Activated CD4-positive, alpha-beta T cell treated with anti-CD3 and anti-CD28 coated beads, Interleukin-2, amount 10 ng/mL, durations not matched to agents 7 days and 5 days (primary cell): Measurements from ENCODE around the gene PXK. TPM values are rescaled to one million over a fixed set of nuclear protein-coding genes. Genes with fewer than 3 reads are reported as not detected.

Experiments used
- CTCF ChIA-PET: fragments of 350-600 bp; sonication (Branson Sonifier 250); formaldehyde crosslinking; loops from one replicate; lab custom pipeline; 2021; ENCODE audit warnings: antibody characterized with exemption; lab: Charles Lee
- POLR2A ChIA-PET: fragments of 350-600 bp; sonication (Branson Sonifier 250); formaldehyde crosslinking; loops from one replicate; lab custom pipeline; 2021; ENCODE audit warnings: antibody characterized with exemption; lab: Charles Lee
- DNase-seq: peaks from one replicate; pipeline ENCODE4 v3.0.0-alpha.2; 2020
- H3K27ac Mint-ChIP-seq: one replicate; pipeline ENCODE4 v1.8.0; 2021; ENCODE audit warnings: mild to moderate bottlenecking, moderate library complexity, mixed read lengths
- H3K27me3 Mint-ChIP-seq: one replicate; pipeline ENCODE4 v1.8.0; 2021; ENCODE audit warnings: mixed read lengths
- H3K36me3 Mint-ChIP-seq: one replicate; pipeline ENCODE4 v1.8.0; 2021; ENCODE audit warnings: low read depth, mixed read lengths
- H3K4me1 Mint-ChIP-seq: one replicate; pipeline ENCODE4 v1.8.0; 2021; ENCODE audit warnings: mixed read lengths
- H3K4me3 Mint-ChIP-seq: one replicate; pipeline ENCODE4 v1.8.0; 2021; ENCODE audit warnings: mild to moderate bottlenecking, moderate library complexity, mixed read lengths
- H3K9me3 Mint-ChIP-seq: one replicate; pipeline ENCODE4 v1.8.0; 2021; ENCODE audit warnings: mixed read lengths
- total RNA-seq, 2 experiments: library from RNA; stranded (reverse); gene quantifications; one replicate each; pipeline ENCODE4 v1.2.3, GENCODE V29; 2021

The PXK gene
- total RNA-seq, 2 experiments from 2014 or later: 30.3 to 40.2 TPM

- ChIA-PET POLR2A (no interaction called here), CTCF (interaction anchor here (1.1 to 2.9 kb wide), 2 partner anchors 16 to 49 kb away, joined by 3 to 11 read pairs; partner anchors contain the start of genes HTD2 and RPP14)
Observed at GRCh38 chr3:58355179-58355578, 22.5 kb downstream of the PXK start.

GRCh38 chr3:58356054-58356453 lies 23.4 kb downstream of the PXK start:
- H3K4me3 Mint-ChIP-seq: no peak overlapping the region
- POLR2A ChIA-PET: no interaction called here
- peaks cover 62% of the 10 kb centered on the region for H3K4me1 Mint-ChIP-seq
- H3K27ac Mint-ChIP-seq: peak overlapping the region; percentile 82
- no peaks in the 10 kb centered on the region for H3K27me3 Mint-ChIP-seq
- H3K36me3 Mint-ChIP-seq: peaks cover 9% of the 10 kb centered on the region
- H3K9me3 Mint-ChIP-seq: no peaks in the 10 kb centered on the region
- CTCF ChIA-PET: interaction anchor here (0.6 to 2.9 kb wide), 5 partner anchors 8 to 184 kb away, joined by 3 to 11 read pairs (median 3); partner anchors contain the start of genes HTD2 and RPP14
- DNase-seq: no peak

More at GRCh38 chr3:58355179-58355578, 22.5 kb downstream of the PXK start:
- Mint-ChIP-seq H3K9me3 (no peaks in the 10 kb centered on the region), H3K27ac (peak overlapping the region; percentile 21), H3K27me3 (no peaks in the 10 kb centered on the region), H3K36me3 (peaks cover 10% of the 10 kb centered on the region), H3K4me1 (peaks cover 70% of the 10 kb centered on the region), H3K4me3 (no peak overlapping the region)
- DNase-seq: no peak

GRCh38 chr3:58357402-58357801 lies 24.7 kb downstream of the PXK start:
- Mint-ChIP-seq H3K27me3 (no peaks in the 10 kb centered on the region), H3K27ac (no peak overlapping the region), H3K9me3 (no peaks in the 10 kb centered on the region), H3K36me3 (peaks cover 5% of the 10 kb centered on the region), H3K4me1 (peaks cover 48% of the 10 kb centered on the region), H3K4me3 (no peak overlapping the region)
- no peak for DNase-seq
- POLR2A ChIA-PET: no interaction called here
- CTCF ChIA-PET: interaction anchor here (0.6 to 1.1 kb wide), 2 partner anchors 17 to 22 kb away, joined by 3 read pairs; no protein-coding TSS in a partner anchor

- ChIA-PET POLR2A (no interaction called here), CTCF (no interaction called here)
- Mint-ChIP-seq H3K4me3 (no peak overlapping the region), H3K27ac (no peak overlapping the region), H3K4me1 (peaks cover 43% of the 10 kb centered on the region), H3K36me3 (peaks cover 3% of the 10 kb centered on the region), H3K9me3 (no peaks in the 10 kb centered on the region), H3K27me3 (no peaks in the 10 kb centered on the region)
- no peak for DNase-seq
Observed at GRCh38 chr3:58358092-58358491, 25.4 kb downstream of the PXK start.

- Mint-ChIP-seq H3K4me3 (no peak overlapping the region), H3K27me3 (no peaks in the 10 kb centered on the region), H3K27ac (no peak overlapping the region), H3K9me3 (no peaks in the 10 kb centered on the region), H3K36me3 (peaks cover 4% of the 10 kb centered on the region), H3K4me1 (peaks cover 38% of the 10 kb centered on the region)
- CTCF ChIA-PET: interaction anchor here (0.6 kb wide), 1 partner anchor 133 kb away, joined by 3 read pairs; no protein-coding TSS in a partner anchor
- POLR2A ChIA-PET: interaction anchor here (0.6 kb wide), 1 partner anchor 22 kb away, joined by 3 read pairs; no protein-coding TSS in a partner anchor
- no peak for DNase-seq
Observed at GRCh38 chr3:58358808-58359207, 26.1 kb downstream of the PXK start.

GRCh38 chr3:58359621-58360020 lies 26.9 kb downstream of the PXK start:
- Mint-ChIP-seq H3K36me3 (peaks cover 6% of the 10 kb centered on the region), H3K9me3 (no peaks in the 10 kb centered on the region), H3K27me3 (no peaks in the 10 kb centered on the region), H3K27ac (no peak overlapping the region), H3K4me3 (no peak overlapping the region), H3K4me1 (peaks cover 34% of the 10 kb centered on the region)
- DNase-seq: no peak
- POLR2A ChIA-PET: interaction anchor here (0.6 kb wide), 1 partner anchor 23 kb away, joined by 3 read pairs; no protein-coding TSS in a partner anchor
- CTCF ChIA-PET: interaction anchor here (0.8 kb wide), 1 partner anchor 27 kb away, joined by 3 read pairs; the partner anchor contains the start of gene PXK

GRCh38 chr3:58361866-58362265 lies 29.2 kb downstream of the PXK start:
- H3K4me1 Mint-ChIP-seq: peaks cover 35% of the 10 kb centered on the region
- H3K9me3 Mint-ChIP-seq: no peaks in the 10 kb centered on the region
- POLR2A ChIA-PET: no interaction called here
- H3K27me3 Mint-ChIP-seq: no peaks in the 10 kb centered on the region
- no peak overlapping the region for H3K4me3 Mint-ChIP-seq
- peaks cover 11% of the 10 kb centered on the region for H3K36me3 Mint-ChIP-seq
- CTCF ChIA-PET: no interaction called here
- no peak overlapping the region for H3K27ac Mint-ChIP-seq
- no peak for DNase-seq

GRCh38 chr3:58366699-58367098 lies 34.0 kb downstream of the PXK start:
- no peak for DNase-seq
- POLR2A ChIA-PET: no interaction called here
- CTCF ChIA-PET: interaction anchor here (1.0 kb wide), 1 partner anchor 15 kb away, joined by 3 read pairs; no protein-coding TSS in a partner anchor

GRCh38 chr3:58369038-58369437 lies 36.3 kb downstream of the PXK start:
- no peaks in the 10 kb centered on the region for H3K27me3 Mint-ChIP-seq
- ChIA-PET POLR2A (no interaction called here), CTCF (no interaction called here)
- H3K4me3 Mint-ChIP-seq: no peak overlapping the region
- H3K36me3 Mint-ChIP-seq: peaks cover 15% of the 10 kb centered on the region
- H3K4me1 Mint-ChIP-seq: peaks cover 22% of the 10 kb centered on the region
- DNase-seq: no peak
- H3K9me3 Mint-ChIP-seq: no peaks in the 10 kb centered on the region
- no peak overlapping the region for H3K27ac Mint-ChIP-seq

More at GRCh38 chr3:58366699-58367098, 34.0 kb downstream of the PXK start:
- Mint-ChIP-seq H3K27ac (no peak overlapping the region), H3K36me3 (peaks cover 17% of the 10 kb centered on the region), H3K27me3 (no peaks in the 10 kb centered on the region), H3K4me3 (no peak overlapping the region), H3K9me3 (no peaks in the 10 kb centered on the region), H3K4me1 (peaks cover 25% of the 10 kb centered on the region)

GRCh38 chr3:58369876-58370275 lies 37.2 kb downstream of the PXK start:
- POLR2A ChIA-PET: no interaction called here
- DNase-seq: no peak
- Mint-ChIP-seq H3K4me3 (no peak overlapping the region), H3K9me3 (no peaks in the 10 kb centered on the region), H3K4me1 (peaks cover 16% of the 10 kb centered on the region), H3K27ac (no peak overlapping the region), H3K27me3 (no peaks in the 10 kb centered on the region), H3K36me3 (peaks cover 16% of the 10 kb centered on the region)
- CTCF ChIA-PET: no interaction called here

- ChIA-PET CTCF (interaction anchor here (0.7 kb wide), 1 partner anchor 10 kb away, joined by 4 read pairs; no protein-coding TSS in a partner anchor), POLR2A (no interaction called here)
- Mint-ChIP-seq H3K27me3 (no peaks in the 10 kb centered on the region), H3K9me3 (no peaks in the 10 kb centered on the region), H3K27ac (no peak overlapping the region), H3K4me3 (no peak overlapping the region), H3K4me1 (peaks cover 11% of the 10 kb centered on the region), H3K36me3 (peaks cover 16% of the 10 kb centered on the region)
- no peak for DNase-seq
Observed at GRCh38 chr3:58370407-58370806, 37.7 kb downstream of the PXK start.

- CTCF ChIA-PET: no interaction called here
Observed at GRCh38 chr3:58371754-58372153, 39.1 kb downstream of the PXK start.

GRCh38 chr3:58375254-58375653 lies 42.6 kb downstream of the PXK start:
- ChIA-PET CTCF (interaction anchor here (1.4 kb wide), 1 partner anchor 25 kb away, joined by 3 read pairs; no protein-coding TSS in a partner anchor), POLR2A (no interaction called here)
- H3K9me3 Mint-ChIP-seq: no peaks in the 10 kb centered on the region
- H3K4me3 Mint-ChIP-seq: no peak overlapping the region
- H3K4me1 Mint-ChIP-seq: peaks cover 2% of the 10 kb centered on the region
- H3K27me3 Mint-ChIP-seq: no peaks in the 10 kb centered on the region
- H3K27ac Mint-ChIP-seq: no peak overlapping the region
- no peak for DNase-seq
- peaks cover 3% of the 10 kb centered on the region for H3K36me3 Mint-ChIP-seq

More at GRCh38 chr3:58371754-58372153, 39.1 kb downstream of the PXK start:
- POLR2A ChIA-PET: no interaction called here
- Mint-ChIP-seq H3K9me3 (no peaks in the 10 kb centered on the region), H3K4me1 (peaks cover under 1% of the 10 kb centered on the region), H3K4me3 (no peak overlapping the region), H3K27me3 (no peaks in the 10 kb centered on the region), H3K36me3 (peaks cover 12% of the 10 kb centered on the region), H3K27ac (no peak overlapping the region)
- no peak for DNase-seq
